ENCODE measurements around the gene USF2.

USF2 gene

GRCh38 chr19:35268536-35269437 lies at the start of gene USF2:
Gene USF2 (plus strand): TSS chr19:35268962. CDS start chr19:35269102, 140 bp downstream.
- Histone ChIP-seq H3K4me3 (ENCODE audit: low read depth, low read length) (peak within 1 kb of the TSS; percentile 55), H3K27ac (ENCODE audit: extremely low read depth, low read depth, low read length) (peak within 1 kb of the TSS; percentile 100), H3K36me3 (ENCODE audit: control insufficient read depth in 2 of 2, insufficient read depth in 1 of 2, low read length in 2 of 2) (peaks cover 48 to 67% of the 10 kb centered on the region in 2 experiments), H3K9me3 (ENCODE audit: control insufficient read depth, insufficient read depth, low read depth, low read length) (no peaks in the 10 kb centered on the region), H3K4me1 (ENCODE audit: control insufficient read depth, insufficient read depth, low read length) (peaks cover 24% of the 10 kb centered on the region)
- ChIA-PET POLR2A (interaction anchor here (0.6 to 2.5 kb wide), 10 partner anchors 8 to 376 kb away, joined by 3 to 17 read pairs (median 4); no protein-coding TSS in a partner anchor), CTCF (interaction anchor here (0.5 to 2.5 kb wide), 14 partner anchors 8 to 1141 kb away, joined by 3 to 21 read pairs (median 4); partner anchors contain the start of gene HAMP)
- TF ChIP-seq ZNF398 (tag by site-specific recombination; IDR thresholded peaks at IDR 0.05) (0 out of 2 replicates have a peak, but pooled peaks have one; percentile 31), ZBTB44 (tag by site-specific recombination; IDR thresholded peaks at IDR 0.05) (peak; percentile 83), ZEB2 (tag by site-specific recombination; IDR thresholded peaks at IDR 0.05) (no peak), ZNF555 (tag by site-specific recombination; conservative IDR thresholded peaks at IDR 0.05) (no peak), GLIS1 (tag by site-specific recombination; IDR thresholded peaks at IDR 0.05) (no peak; the same call in 1 of the 2 replicates), OSR2 (tag by site-specific recombination; IDR thresholded peaks at IDR 0.05) (peak; percentile 34; the same call in 1 of the 2 replicates), ZNF560 (tag by site-specific recombination; IDR thresholded peaks at IDR 0.05; ENCODE audit: borderline replicate concordance) (no peak), ZBTB6 (tag by site-specific recombination; IDR thresholded peaks at IDR 0.05) (0 out of 2 replicates have a peak, but pooled peaks have one; percentile 35)

- Histone ChIP-seq H3K27ac (ENCODE audit: extremely low read depth, low read depth, low read length) (no peak overlapping the region), H3K4me3 (ENCODE audit: low read depth, low read length) (no peak overlapping the region), H3K4me1 (ENCODE audit: control insufficient read depth, insufficient read depth, low read length) (peaks cover 5% of the 10 kb centered on the region), H3K9me3 (ENCODE audit: control insufficient read depth, insufficient read depth, low read depth, low read length) (peaks cover 5% of the 10 kb centered on the region), H3K36me3 (ENCODE audit: control insufficient read depth in 2 of 2, insufficient read depth in 1 of 2, low read length in 2 of 2) (no peaks in the 10 kb centered on the region)
- TF ChIP-seq RBAK (tag by site-specific recombination; IDR thresholded peaks at IDR 0.05): peak; percentile 94
- no peak for TF ChIP-seq ZSCAN30 (tag by site-specific recombination; IDR thresholded peaks at IDR 0.05)
- ChIA-PET CTCF (interaction anchor here (0.7 to 2.7 kb wide), 4 partner anchors 38 to 91 kb away, joined by 3 to 8 read pairs (median 3); partner anchors contain the start of gene FXYD5), POLR2A (interaction anchor here (2.2 kb wide), 1 partner anchor 46 kb away, joined by 7 read pairs; no protein-coding TSS in a partner anchor)
These were observed 49.8 kb upstream of the USF2 start for GRCh38 chr19:35219008-35219407.

GRCh38 chr19:35220315-35220921 lies 48.3 kb upstream of the USF2 start:
- H3K27ac ChIP-seq (ENCODE audit: extremely low read depth, low read depth, low read length): no peak overlapping the region
- peaks cover 5% of the 10 kb centered on the region for H3K9me3 ChIP-seq (ENCODE audit: control insufficient read depth, insufficient read depth, low read depth, low read length)
- no peak for TF ChIP-seq ZSCAN16 (tag by site-specific recombination; IDR thresholded peaks at IDR 0.05)
- TF ChIP-seq GLIS1 (tag by site-specific recombination; IDR thresholded peaks at IDR 0.05): peak; percentile 26; the same call in 1 of the 2 replicates
- ChIA-PET POLR2A (interaction anchor here (2.2 kb wide), 1 partner anchor 44 kb away, joined by 7 read pairs; no protein-coding TSS in a partner anchor), CTCF (interaction anchor here (0.5 to 2.7 kb wide), 7 partner anchors 22 to 307 kb away, joined by 3 to 8 read pairs (median 3); no protein-coding TSS in a partner anchor)
- no peaks in the 10 kb centered on the region for H3K36me3 ChIP-seq (ENCODE audit: control insufficient read depth in 2 of 2, insufficient read depth in 1 of 2, low read length in 2 of 2)
- H3K4me1 ChIP-seq (ENCODE audit: control insufficient read depth, insufficient read depth, low read length): no peaks in the 10 kb centered on the region
- H3K4me3 ChIP-seq (ENCODE audit: low read depth, low read length): no peak overlapping the region

All from HEK293 (cell line).